ENCODE measurements around the gene STPG4. TPM values are rescaled to one million over a fixed set of nuclear protein-coding genes. Genes with fewer than 3 reads are reported as not detected.

STPG4 gene
- total RNA-seq, 2 donors from 2014 or later = 1.4 TPM; not detected in 1

DNA sequence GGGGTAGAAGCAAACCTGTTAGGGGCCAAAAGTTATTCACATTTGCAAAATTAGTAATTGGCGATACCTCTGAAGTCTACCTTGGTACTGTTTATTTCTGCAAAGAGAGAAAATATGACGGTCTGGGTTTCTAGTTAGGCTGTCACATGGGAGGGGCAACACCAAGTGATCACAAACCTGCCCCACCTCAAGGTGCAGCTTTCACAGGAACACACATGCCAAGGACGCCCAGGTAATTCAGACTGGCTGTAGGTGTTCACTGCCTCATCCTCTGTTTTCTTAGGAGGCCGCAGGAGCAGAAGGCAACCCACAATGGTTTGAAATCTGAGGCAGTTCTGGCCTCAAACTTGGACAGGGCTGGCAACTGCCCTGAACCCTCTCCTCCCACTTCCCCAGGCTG, 56.2 kb downstream of the STPG4 start:
- Histone ChIP-seq H3K4me3 (no peak overlapping the region), H3K36me3 (no peaks in the 10 kb centered on the region), H3K4me1 (replicated peaks) (no peaks in the 10 kb centered on the region), H3K27me3 (replicated peaks; ENCODE audit: insufficient read depth) (no peaks in the 10 kb centered on the region), H3K27ac (no peak overlapping the region), H3K9me3 (no peaks in the 10 kb centered on the region)
- intact Hi-C loops (cut with DNase I) = no loop called here
- TF ChIP-seq POLR2A (IDR thresholded peaks at IDR 0.05) (no peak), POLR2AphosphoS5 (IDR thresholded peaks at IDR 0.05) (no peak)
- TF ChIP-seq, protein P1, sequence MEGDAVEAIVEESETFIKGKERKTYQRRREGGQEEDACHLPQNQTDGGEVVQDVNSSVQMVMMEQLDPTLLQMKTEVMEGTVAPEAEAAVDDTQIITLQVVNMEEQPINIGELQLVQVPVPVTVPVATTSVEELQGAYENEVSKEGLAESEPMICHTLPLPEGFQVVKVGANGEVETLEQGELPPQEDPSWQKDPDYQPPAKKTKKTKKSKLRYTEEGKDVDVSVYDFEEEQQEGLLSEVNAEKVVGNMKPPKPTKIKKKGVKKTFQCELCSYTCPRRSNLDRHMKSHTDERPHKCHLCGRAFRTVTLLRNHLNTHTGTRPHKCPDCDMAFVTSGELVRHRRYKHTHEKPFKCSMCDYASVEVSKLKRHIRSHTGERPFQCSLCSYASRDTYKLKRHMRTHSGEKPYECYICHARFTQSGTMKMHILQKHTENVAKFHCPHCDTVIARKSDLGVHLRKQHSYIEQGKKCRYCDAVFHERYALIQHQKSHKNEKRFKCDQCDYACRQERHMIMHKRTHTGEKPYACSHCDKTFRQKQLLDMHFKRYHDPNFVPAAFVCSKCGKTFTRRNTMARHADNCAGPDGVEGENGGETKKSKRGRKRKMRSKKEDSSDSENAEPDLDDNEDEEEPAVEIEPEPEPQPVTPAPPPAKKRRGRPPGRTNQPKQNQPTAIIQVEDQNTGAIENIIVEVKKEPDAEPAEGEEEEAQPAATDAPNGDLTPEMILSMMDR (IDR thresholded peaks at IDR 0.05) = no peak
- DNase-seq (ENCODE audit: low spot score) = no peak
- 90% methylated on average over 4 of the region's 4 CpGs for WGBS

DNA sequence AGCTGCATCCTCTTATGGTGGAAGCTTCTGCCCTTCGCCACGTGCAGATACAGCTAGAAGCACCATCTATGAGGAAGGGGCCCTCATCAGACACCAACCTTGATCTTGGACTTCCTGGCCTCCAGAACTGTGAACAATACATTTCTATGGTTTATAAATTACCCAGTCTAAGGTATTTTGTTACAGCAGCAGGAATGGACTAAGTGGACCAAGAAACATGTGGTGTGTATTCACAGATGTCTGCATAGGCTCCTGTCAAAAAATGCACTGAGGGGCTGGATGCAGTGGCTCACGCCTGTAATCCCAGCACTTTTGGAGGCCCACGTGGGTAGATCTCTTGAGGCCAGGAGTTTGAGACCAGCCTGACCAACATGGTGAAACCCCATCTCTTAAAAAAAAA, 57.5 kb downstream of the STPG4 start:
- Histone ChIP-seq H3K27me3 (replicated peaks; ENCODE audit: insufficient read depth) (no peaks in the 10 kb centered on the region), H3K4me1 (replicated peaks) (no peaks in the 10 kb centered on the region), H3K9me3 (no peaks in the 10 kb centered on the region), H3K36me3 (no peaks in the 10 kb centered on the region), H3K4me3 (no peak overlapping the region), H3K27ac (no peak overlapping the region)
- 91% methylated on average over 4 of the region's 4 CpGs for WGBS
- TF ChIP-seq POLR2AphosphoS5 (IDR thresholded peaks at IDR 0.05) = no peak
- TF ChIP-seq, protein P1 (IDR thresholded peaks at IDR 0.05) = no peak
- TF ChIP-seq POLR2A (IDR thresholded peaks at IDR 0.05) = no peak
- DNase-seq (ENCODE audit: low spot score) = no peak
- intact Hi-C loops (cut with DNase I) = no loop called here

GRCh38 chr2:47096451-47096850, 58.7 kb downstream of the STPG4 start:
- H3K4me1 ChIP-seq (replicated peaks) = no peaks in the 10 kb centered on the region
- TF ChIP-seq, protein P1 (IDR thresholded peaks at IDR 0.05) = no peak
- TF ChIP-seq POLR2AphosphoS5 (IDR thresholded peaks at IDR 0.05) = no peak
- H3K36me3 ChIP-seq = no peaks in the 10 kb centered on the region
- no peak overlapping the region for H3K4me3 ChIP-seq
- intact Hi-C loops (cut with DNase I) = no loop called here
- H3K9me3 ChIP-seq = no peaks in the 10 kb centered on the region
- no peak overlapping the region for H3K27ac ChIP-seq
- no peaks in the 10 kb centered on the region for H3K27me3 ChIP-seq (replicated peaks; ENCODE audit: insufficient read depth)
- 97% methylated on average over 4 of the region's 4 CpGs for WGBS
- no peak for DNase-seq (ENCODE audit: low spot score)

DNA sequence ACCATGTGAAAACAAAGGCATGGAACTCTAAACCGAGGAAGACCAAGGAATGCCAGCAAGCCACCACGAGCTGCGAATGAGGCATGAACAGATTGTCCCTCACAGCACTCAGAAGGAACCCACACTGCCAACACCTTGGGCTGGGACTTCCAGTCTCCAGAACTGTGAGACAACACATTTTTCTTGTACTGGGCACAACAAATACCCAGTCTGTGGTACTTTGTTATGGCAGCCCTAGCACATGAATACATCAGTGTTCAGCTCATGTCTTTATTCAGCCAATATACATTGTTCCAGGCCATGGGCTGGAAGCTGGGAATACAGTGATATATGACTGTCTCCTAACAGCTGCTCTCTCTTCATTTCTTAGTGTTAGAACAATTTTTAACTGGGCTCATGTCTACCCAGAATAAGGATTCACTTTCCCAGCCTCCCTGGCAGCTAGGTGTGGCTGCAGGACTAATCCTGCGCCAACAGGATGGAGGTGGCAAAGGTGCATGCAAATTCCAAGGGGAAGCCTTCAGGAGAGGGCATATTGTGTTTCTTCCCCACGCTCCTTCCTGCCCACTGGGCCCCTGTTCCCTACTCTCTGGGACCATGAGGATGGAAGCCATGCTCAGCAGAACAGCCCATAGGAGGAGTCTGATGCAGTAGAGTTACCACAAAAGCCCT, 59.6 kb downstream of the STPG4 start:
- TF ChIP-seq POLR2AphosphoS5 (IDR thresholded peaks at IDR 0.05) = no peak
- no peak for TF ChIP-seq POLR2A (IDR thresholded peaks at IDR 0.05)
- TF ChIP-seq, protein P1 (IDR thresholded peaks at IDR 0.05) = no peak
- WGBS = 89% methylated on average over 5 of the region's 5 CpGs
- intact Hi-C loops (cut with DNase I) = no loop called here

GRCh38 chr2:47094511-47095142, 60.5 kb downstream of the STPG4 start:
- H3K9me3 ChIP-seq = no peaks in the 10 kb centered on the region
- intact Hi-C loops (cut with DNase I) = no loop called here
- no peak overlapping the region for H3K4me3 ChIP-seq
- H3K4me1 ChIP-seq (replicated peaks) = no peaks in the 10 kb centered on the region
- no peak overlapping the region for H3K27ac ChIP-seq
- TF ChIP-seq, protein P1 (IDR thresholded peaks at IDR 0.05) = no peak
- TF ChIP-seq POLR2AphosphoS5 (IDR thresholded peaks at IDR 0.05) = no peak
- no peak for TF ChIP-seq POLR2A (IDR thresholded peaks at IDR 0.05)
- H3K36me3 ChIP-seq = no peaks in the 10 kb centered on the region
- WGBS = 86% methylated on average over 7 of the region's 7 CpGs
- no peak for DNase-seq (ENCODE audit: low spot score)
- no peaks in the 10 kb centered on the region for H3K27me3 ChIP-seq (replicated peaks; ENCODE audit: insufficient read depth)

More for the DNA sequence above, 59.6 kb downstream of the STPG4 start:
- Histone ChIP-seq H3K27me3 (replicated peaks; ENCODE audit: insufficient read depth) (no peaks in the 10 kb centered on the region), H3K4me3 (no peak overlapping the region), H3K27ac (no peak overlapping the region), H3K4me1 (replicated peaks) (no peaks in the 10 kb centered on the region), H3K36me3 (no peaks in the 10 kb centered on the region), H3K9me3 (no peaks in the 10 kb centered on the region)
- DNase-seq (ENCODE audit: low spot score) = no peak

Measured in prostate gland (tissue), 2 donors.